Ovary (tissue), 10 donors: ENCODE data around the gene SDHAF2. TPM values are rescaled to one million over a fixed set of nuclear protein-coding genes. Genes with fewer than 3 reads are reported as not detected.
A peak's percentile ranks its signal among the peaks of the same experiment; 100 is the strongest.
"Not testable (repeated sequence)": the region's sequence is repeated elsewhere in the genome, so short reads cannot be mapped to it uniquely, and the experiment has no call there.

Source experiments
- DNase-seq, 5 donors: peaks; one replicate each; pipeline ENCODE4 v3.0.0-alpha.2; 2019 to 2020
- H3K27ac ChIP-seq, 2 donors: fragments of 200-600 bp; one replicate each; pipeline versions ENCODE4 v1.5.1 to v1.8.0; 2019 to 2022
- H3K27me3 ChIP-seq: fragments of 200-600 bp; one replicate; pipeline ENCODE4 v1.8.0; 2022
- H3K36me3 ChIP-seq: fragments of 200-600 bp; sonication (generic); one replicate; pipeline ENCODE4 v1.5.1; 2019
- H3K4me1 ChIP-seq: one replicate; pipeline ENCODE4 v1.8.1; 2013; ENCODE audit warnings: mild to moderate bottlenecking, moderate library complexity; ENCODE audit not compliant: insufficient read depth
- H3K4me3 ChIP-seq: fragments of 200-600 bp; sonication (generic); one replicate; pipeline ENCODE4 v1.5.1; 2017
- H3K9me3 ChIP-seq, 2 donors: fragments of 200-600 bp in 1 of 2; sonication (generic) in 1 of 2; one replicate each; pipeline versions ENCODE4 v1.5.1 to v1.8.1; 2013 to 2019; ENCODE audit warnings: mild to moderate bottlenecking in 1 of 2, moderate library complexity in 1 of 2
- CTCF ChIP-seq, 3 donors: fragments of 450-650 bp in 2 of 3; fragments of 200-600 bp in 1 of 3; IDR thresholded peaks; one replicate each; pipeline versions ENCODE4 v1.5.1 to v1.8.0; 2016 to 2022; ENCODE audit warnings: antibody characterized with exemption in 3 of 3, mild to moderate bottlenecking in 1 of 3
- EP300 ChIP-seq: sonication (generic); formaldehyde crosslinking; IDR thresholded peaks from one replicate; pipeline ENCODE4 v1.6.1; 2017; ENCODE audit warnings: antibody characterized with exemption
- POLR2A ChIP-seq: fragments of 450-650 bp; IDR thresholded peaks from one replicate; pipeline ENCODE4 v1.6.1; 2017; ENCODE audit warnings: antibody characterized with exemption, mild to moderate bottlenecking, moderate library complexity
- WGBS, 3 donors: extraction: QIAGEN DNeasy Blood & Tissue Kit in 1 of 3; methylation state at CpG; one replicate each; pipeline versions ENCODE4 v1.1.5 to v1.1.7; 2013 to 2017; 5-methylcytosine and 5-hydroxymethylcytosine counted together
- intact Hi-C, 4 donors: fragments of 100-400 bp; cut with DNase I; formaldehyde crosslinking; loops; one replicate each; pipeline versions ENCODE4 v1.11.0 to v1.15.1; 2022 to 2023
- long read RNA-seq, 3 donors: library from polyadenylated mRNA in 2 of 3; unstranded in 2 of 3; transcript quantifications; one replicate each; pipeline ENCODE4 v2.0.0 and lab custom pipeline, GENCODE V29; 2021 to 2026
- polyA plus RNA-seq, 2 donors: library from polyadenylated mRNA; stranded (reverse); fragments of 200-250 nt in 1 of 2; fragments of 350-450 nt in 1 of 2; fragmentation: Illumina TruSeq in 1 of 2; extraction: RNeasy Lipid Tissue Mini Kit (QIAGEN cat#74804) in 1 of 2; gene quantifications; one replicate each; pipeline ENCODE4 v1.2.3, GENCODE V29; 2013 to 2014
- total RNA-seq, 7 donors: library from RNA; depleted of rRNA in 2 of 7; stranded (reverse); fragments of >200 nt in 2 of 7; fragmentation: NEBNext Ultra II Directional in 3 of 7; extraction: Animal tissue kit (Norgen Biotek cat#: 25700) in 3 of 7; gene quantifications; one replicate each; pipeline versions ENCODE4 v1.1.0 to v1.2.4, GENCODE V29; 2016 to 2023
- donor health status: DM: no; HTN: no; CAD: no; lungs with moderate emphysema.
- donor health status: DM: no; HTN: no; CAD: no.
- donor health status: Bipolar disorder and iron deficiency.
- donor health status: DM: yes; HTN: yes; CAD: no.
- donor health status: DM: no; HTN: no; CAD: no.
- donor health status: DM: yes; HTN: yes; CAD: no.

Gene SDHAF2
- 10 to 100 TPM; 31.9 to 91.1 (median 37.5) TPM for total RNA-seq
- 10 to 100 TPM; 40.8 to 43.5 TPM for polyA plus RNA-seq
- long read RNA-seq, donor 1, transcript SDHAF2-206 (2 exons, 835 nt): minor isoform, 8 of 121 reads
- long read RNA-seq, donor 1, transcript SDHAF2-207 (5 exons, 1,077 nt): minor isoform, 14 of 121 reads
- long read RNA-seq, donor 1, transcript SDHAF2-201 (4 exons, 2,033 nt): major isoform, 86 of 121 reads
- long read RNA-seq, donor 1, partial matches to known transcripts: 3 of 121 reads
- long read RNA-seq, donor 1, other reads (novel, unspliced or antisense): 5 of 121 reads
- long read RNA-seq, donor 2, transcript SDHAF2-201 (4 exons, 2,033 nt): major isoform, 32 of 39 reads
- long read RNA-seq, donor 2, partial matches to known transcripts: 0 of 39 reads
- long read RNA-seq, donor 2, other reads (novel, unspliced or antisense): 0 of 39 reads
- long read RNA-seq, donor 3, transcript SDHAF2-207 (5 exons, 1,077 nt): minor isoform, 6 of 55 reads
- long read RNA-seq, donor 3, transcript SDHAF2-201 (4 exons, 2,033 nt): major isoform, 39 of 55 reads
- long read RNA-seq, donor 3, transcript SDHAF2-206 (2 exons, 835 nt): minor isoform, 7 of 55 reads
- long read RNA-seq, donor 3, partial matches to known transcripts: 0 of 55 reads
- long read RNA-seq, donor 3, other reads (novel, unspliced or antisense): 3 of 55 reads

GRCh38 chr11:61429691-61430582 is at the start of gene SDHAF2, which contains the start of gene CPSF7:
TSS of gene SDHAF2 (plus strand) at chr11:61430124. CDS start at chr11:61430147, 23 bp downstream.
TSS of gene CPSF7 (minus strand) at chr11:61429975. CDS start at chr11:61429235, 740 bp downstream.
- DNase-seq: peak; percentile 95 to 98 (median 96)
- H3K4me1 ChIP-seq: peaks cover 2% of the 10 kb centered on the region
- 0 to 1% (median 0%) methylated on average over 53 to 82 of the region's 82 CpGs for WGBS, 3 donors
- no peaks in the 10 kb centered on the region for H3K9me3 ChIP-seq
- intact Hi-C loops: no loop called here
- H3K4me3 ChIP-seq: peak within 1 kb of the TSS; percentile 78
- no peaks in the 10 kb centered on the region for H3K27me3 ChIP-seq
- peak; percentile 6 for TF ChIP-seq EP300
- peak in 1 of 3 donors; percentile 9 for TF ChIP-seq CTCF (IDR thresholded peaks at IDR 0.05)
- TF ChIP-seq POLR2A: peak; percentile 76
- H3K27ac ChIP-seq: peak within 1 kb of the TSS; percentile 84 to 94
- H3K36me3 ChIP-seq: no peaks in the 10 kb centered on the region

- Histone ChIP-seq H3K4me3 (no peak overlapping the region), H3K27ac (no peak overlapping the region), H3K9me3 (no peaks in the 10 kb centered on the region), H3K4me1 (peaks cover 10% of the 10 kb centered on the region), H3K36me3 (no peaks in the 10 kb centered on the region), H3K27me3 (no peaks in the 10 kb centered on the region)
- 92 to 95% (median 93%) methylated on average over 9 of the region's 9 CpGs for WGBS, 3 donors
- no peak for TF ChIP-seq CTCF (IDR thresholded peaks at IDR 0.05)
- TF ChIP-seq EP300: no peak
- no peak for TF ChIP-seq POLR2A
- intact Hi-C loops: loop anchor here in 2 of 4 donors (2.0 to 10.0 kb wide), 2 partner anchors 44 to 126 kb away; no protein-coding TSS in a partner anchor
- DNase-seq: no peak
Observed at GRCh38 chr11:61380884-61381283, 49.0 kb upstream of the SDHAF2 start.

GRCh38 chr11:61383859-61384258 is 46.1 kb upstream of the SDHAF2 start:
- not testable (repeated sequence) for H3K36me3 ChIP-seq
- WGBS, 3 donors: 90 to 94% (median 94%) methylated on average over 5 of the region's 5 CpGs

GRCh38 chr11:61384271-61385242 is 45.4 kb upstream of the SDHAF2 start:
- H3K27ac ChIP-seq: no peak overlapping the region
- no peaks in the 10 kb centered on the region for H3K27me3 ChIP-seq
- H3K9me3 ChIP-seq: no peaks in the 10 kb centered on the region
- H3K4me1 ChIP-seq: peaks cover 2% of the 10 kb centered on the region
- intact Hi-C loops: loop anchor here in 3 of 4 donors (1.0 to 10.0 kb wide), 3 partner anchors 48 to 130 kb away; no protein-coding TSS in a partner anchor
- TF ChIP-seq POLR2A: no peak
- TF ChIP-seq CTCF (IDR thresholded peaks at IDR 0.05): no peak
- TF ChIP-seq EP300: no peak
- DNase-seq: no peak
- no peak overlapping the region for H3K4me3 ChIP-seq
- H3K36me3 ChIP-seq: no peaks in the 10 kb centered on the region
- 81 to 87% (median 83%) methylated on average over 15 of the region's 15 CpGs for WGBS, 3 donors

More at GRCh38 chr11:61383859-61384258, 46.1 kb upstream of the SDHAF2 start:
- H3K4me3 ChIP-seq, H3K9me3 ChIP-seq, H3K27me3 ChIP-seq, H3K4me1 ChIP-seq, DNase-seq, H3K27ac ChIP-seq: not testable (repeated sequence)
- intact Hi-C loops: loop anchor here in 2 of 4 donors (2.0 to 10.0 kb wide), 2 partner anchors 47 to 129 kb away; no protein-coding TSS in a partner anchor
